Colonic mucosa (tissue), 4 donors: ENCODE data around the gene DNM1. TPM values are rescaled to one million over a fixed set of nuclear protein-coding genes. Genes with fewer than 3 reads are reported as not detected.

Experiments used
- DNase-seq: peaks from one replicate; pipeline ENCODE4 v3.0.0-alpha.2; 2020
- H3K27ac ChIP-seq: fragments of 200-600 bp; one replicate; pipeline ENCODE4 v1.8.0; 2021
- H3K27me3 ChIP-seq: fragments of 200-600 bp; one replicate; pipeline ENCODE4 v1.8.0; 2021
- H3K36me3 ChIP-seq: fragments of 200-600 bp; one replicate; pipeline ENCODE4 v1.8.0; 2021
- H3K4me1 ChIP-seq: fragments of 200-600 bp; one replicate; pipeline ENCODE4 v1.8.0; 2021; ENCODE audit warnings: mild to moderate bottlenecking
- H3K4me3 ChIP-seq: fragments of 200-600 bp; one replicate; pipeline ENCODE4 v1.8.0; 2021
- H3K9ac ChIP-seq, 2 donors: one replicate each; pipeline ENCODE4 v1.7.0; 2013; ENCODE audit warnings: control low read depth in 2 of 2, low read depth in 2 of 2, low read length in 2 of 2
- H3K9me3 ChIP-seq: fragments of 200-600 bp; one replicate; pipeline ENCODE4 v1.8.0; 2021
- CTCF ChIP-seq: fragments of 200-600 bp; IDR thresholded peaks from one replicate; pipeline ENCODE4 v1.8.0; 2022; ENCODE audit warnings: antibody characterized with exemption, mild to moderate bottlenecking
- intact Hi-C: fragments of 100-400 bp; cut with DNase I; formaldehyde crosslinking; loops from one replicate; pipeline ENCODE4 v1.14.1; 2022
- total RNA-seq, 2 donors: library from RNA; stranded (reverse); fragmentation: NEBNext Ultra II Directional in 1 of 2; extraction: Animal tissue kit (Norgen Biotek cat#: 25700) in 1 of 2; gene quantifications; one replicate each; pipeline ENCODE4 v1.2.1, GENCODE V29; 2021
- donor health status: healthy.
- donor health status: DM: no; HTN: no; CAD: no.
- donor health status: DM: no; HTN: no; CAD: no.

Gene DNM1
- total RNA-seq, 2 donors from 2014 or later, result 2.5 to 6.8 TPM

- DNase-seq, result no peak
- no peak for TF ChIP-seq CTCF
- Histone ChIP-seq H3K27me3 (no peaks in the 10 kb centered on the region), H3K9me3 (no peaks in the 10 kb centered on the region), H3K27ac (no peak overlapping the region), H3K4me1 (peaks cover 8% of the 10 kb centered on the region), H3K36me3 (no peaks in the 10 kb centered on the region), H3K9ac (no peak overlapping the region), H3K4me3 (no peak overlapping the region)
- intact Hi-C loops, result loop anchor here (10.0 kb wide), 1 partner anchor 121 kb away; no protein-coding TSS in a partner anchor
Observed at GRCh38 chr9:128294142-128294541, 91.0 kb downstream of the DNM1 start.

DNA sequence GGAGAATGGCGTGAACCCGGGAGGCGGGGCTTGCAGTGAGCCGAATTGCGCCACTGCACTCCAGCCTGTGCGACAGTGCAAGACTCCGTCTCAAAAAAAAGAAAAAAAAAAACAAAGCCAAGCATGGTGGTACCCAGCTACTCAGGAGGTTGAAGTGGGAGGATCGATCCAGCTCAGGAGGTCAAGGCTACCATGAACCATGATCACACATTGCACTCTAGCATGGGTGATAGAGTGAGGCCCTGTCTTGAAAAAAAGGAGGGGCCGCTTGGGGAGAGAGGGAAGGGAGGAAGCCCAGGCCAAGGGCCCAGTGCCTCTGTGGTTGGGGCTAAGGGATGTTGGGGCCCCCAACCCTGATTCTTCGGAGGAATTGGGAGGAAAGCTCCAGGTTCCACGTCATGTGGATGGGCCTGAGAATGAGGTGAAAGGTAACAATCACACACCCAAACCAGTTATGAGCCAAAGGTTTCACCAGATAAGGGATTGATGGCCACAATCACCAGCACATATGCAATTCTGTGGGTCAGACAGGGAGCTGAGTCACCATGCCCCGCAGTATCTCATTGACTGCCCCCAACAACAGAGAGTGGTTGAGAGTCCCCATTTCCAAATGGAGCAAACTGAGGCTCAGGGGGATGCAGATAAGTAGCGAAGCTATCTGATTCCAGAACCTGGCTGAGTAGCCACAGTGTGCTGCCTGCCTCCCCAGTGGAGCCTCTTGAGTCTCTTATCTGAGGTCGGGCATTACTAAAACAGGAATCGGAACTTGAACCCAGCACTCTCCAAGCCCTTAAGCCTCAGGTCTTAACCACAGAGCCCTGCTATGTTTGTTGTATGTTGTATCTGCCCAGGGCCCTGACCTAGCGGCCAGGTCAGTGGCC lies 93.4 kb downstream of the DNM1 start:
- Histone ChIP-seq H3K9ac (peak overlapping the region in 1 of 2 donors; percentile 66), H3K4me3 (no peak overlapping the region), H3K27me3 (no peaks in the 10 kb centered on the region), H3K9me3 (no peaks in the 10 kb centered on the region), H3K36me3 (no peaks in the 10 kb centered on the region), H3K4me1 (peaks cover 8% of the 10 kb centered on the region), H3K27ac (peak overlapping the region; percentile 61)
- TF ChIP-seq CTCF, result no peak
- DNase-seq, result peak; percentile 45
- intact Hi-C loops, result loop anchor here (5.0 to 10.0 kb wide), 2 partner anchors 46 to 118 kb away; partner anchors contain the start of gene SLC27A4

GRCh38 chr9:128297221-128297773 lies 94.1 kb downstream of the DNM1 start:
- H3K27me3 ChIP-seq, result no peaks in the 10 kb centered on the region
- peak overlapping the region; percentile 61 for H3K27ac ChIP-seq
- no peak overlapping the region for H3K4me3 ChIP-seq
- no peaks in the 10 kb centered on the region for H3K36me3 ChIP-seq
- no peak for TF ChIP-seq CTCF
- H3K9ac ChIP-seq, result peak overlapping the region in 1 of 2 donors; percentile 66
- H3K9me3 ChIP-seq, result no peaks in the 10 kb centered on the region
- intact Hi-C loops, result loop anchor here (5.0 to 10.0 kb wide), 2 partner anchors 45 to 118 kb away; partner anchors contain the start of gene SLC27A4
- H3K4me1 ChIP-seq, result peaks cover 8% of the 10 kb centered on the region
- no peak for DNase-seq

GRCh38 chr9:128298535-128299482 lies 95.6 kb downstream of the DNM1 start:
- DNase-seq, result peak; percentile 44
- intact Hi-C loops, result loop anchor here (5.0 to 10.0 kb wide), 2 partner anchors 43 to 116 kb away; partner anchors contain the start of gene SLC27A4
- H3K27ac ChIP-seq, result no peak overlapping the region
- H3K27me3 ChIP-seq, result no peaks in the 10 kb centered on the region
- peaks cover 8% of the 10 kb centered on the region for H3K4me1 ChIP-seq
- H3K36me3 ChIP-seq, result no peaks in the 10 kb centered on the region
- H3K9ac ChIP-seq, result no peak overlapping the region
- H3K9me3 ChIP-seq, result no peaks in the 10 kb centered on the region
- no peak for TF ChIP-seq CTCF
- no peak overlapping the region for H3K4me3 ChIP-seq
